GM19438 (cell line): ENCODE measurements around the gene SEBOX.
A peak's percentile ranks its signal among the peaks of the same experiment; 100 is the strongest.

Experiments
- ATAC-seq: cut with Tn5 transposase; IDR thresholded peaks from one replicate; pipeline ENCODE4 v1.9.1; 2021; ENCODE audit warnings: low read depth; ENCODE audit not compliant: unreplicated experiment

SEBOX gene

DNA sequence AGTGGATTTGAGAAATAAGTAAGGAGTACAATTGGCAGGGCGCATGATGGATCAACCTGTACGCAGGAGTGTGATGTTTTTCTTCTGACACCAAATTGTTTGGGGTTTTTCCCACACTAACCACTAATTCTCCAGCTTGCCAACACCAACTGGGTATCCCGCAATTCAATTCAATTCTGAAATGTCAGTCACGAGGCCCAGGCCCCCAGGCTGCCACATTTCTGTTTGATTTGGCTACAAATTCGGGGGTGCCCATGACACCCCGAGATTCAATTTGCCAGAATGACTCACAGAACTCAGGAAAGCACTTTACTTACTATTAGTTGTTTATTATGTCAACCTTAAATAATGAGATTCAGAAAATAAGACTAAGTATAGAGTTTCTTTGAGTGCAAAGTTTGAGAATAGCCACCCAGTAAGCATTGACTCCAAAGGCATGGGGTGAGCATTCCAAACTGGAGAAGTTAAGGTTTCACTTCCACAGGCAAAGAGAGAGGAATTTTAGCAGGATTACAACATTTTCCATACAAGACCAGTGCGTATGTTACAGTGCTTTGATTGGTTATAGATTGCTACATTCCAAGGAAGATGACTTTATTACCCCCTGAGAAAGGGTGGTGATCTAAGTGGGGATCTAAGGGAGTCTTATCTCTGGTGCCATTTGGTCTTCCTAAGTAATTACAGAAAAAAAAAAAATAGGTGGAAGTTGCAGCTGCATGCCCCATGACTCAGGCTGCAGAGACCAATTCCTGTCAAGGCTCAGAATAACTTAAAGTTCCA, 29.5 kb upstream of the SEBOX start:
- ATAC-seq: no peak

DNA sequence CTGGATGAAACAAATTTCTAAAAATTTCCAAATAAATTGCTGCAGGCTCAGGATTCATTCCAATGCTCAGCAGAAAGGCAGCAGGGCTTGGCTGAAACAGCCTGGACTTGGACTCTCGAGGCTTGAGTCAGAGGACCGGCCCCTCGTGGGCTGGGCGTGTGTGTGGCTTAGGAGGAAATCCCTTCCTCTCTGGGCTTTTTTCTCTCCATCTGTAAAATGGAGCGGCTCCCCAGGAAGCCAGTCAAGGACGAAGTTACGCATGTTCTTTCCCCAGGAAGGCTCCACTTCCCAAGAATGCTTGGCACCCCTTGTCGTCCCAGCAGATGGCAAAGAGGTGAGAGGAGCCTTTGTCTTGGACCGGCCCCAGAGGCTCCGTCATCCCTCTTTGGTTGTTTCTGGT, 27.5 kb upstream of the SEBOX start:
- ATAC-seq: no peak

GRCh38 chr17:28391401-28391800, 26.4 kb upstream of the SEBOX start:
- ATAC-seq: no peak

DNA sequence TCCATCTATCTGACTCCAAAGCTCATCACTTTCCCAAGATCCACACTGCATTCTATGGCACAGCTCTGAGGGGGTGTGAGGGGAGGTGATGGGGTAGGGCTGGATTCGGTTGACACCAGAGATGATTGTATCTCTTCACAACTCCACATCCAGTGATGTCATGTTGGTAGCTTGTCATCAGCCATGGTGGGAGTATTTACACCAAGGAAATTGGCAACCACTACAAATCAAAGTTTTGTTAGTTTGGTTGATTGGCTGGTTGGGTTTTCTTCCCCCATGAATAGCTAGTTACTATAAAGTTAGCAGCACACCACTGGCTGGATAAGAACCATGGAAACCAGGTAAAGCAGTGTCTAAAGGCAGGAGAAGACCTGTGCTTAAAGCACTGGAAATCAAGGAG, 26.0 kb upstream of the SEBOX start:
- no peak for ATAC-seq

DNA sequence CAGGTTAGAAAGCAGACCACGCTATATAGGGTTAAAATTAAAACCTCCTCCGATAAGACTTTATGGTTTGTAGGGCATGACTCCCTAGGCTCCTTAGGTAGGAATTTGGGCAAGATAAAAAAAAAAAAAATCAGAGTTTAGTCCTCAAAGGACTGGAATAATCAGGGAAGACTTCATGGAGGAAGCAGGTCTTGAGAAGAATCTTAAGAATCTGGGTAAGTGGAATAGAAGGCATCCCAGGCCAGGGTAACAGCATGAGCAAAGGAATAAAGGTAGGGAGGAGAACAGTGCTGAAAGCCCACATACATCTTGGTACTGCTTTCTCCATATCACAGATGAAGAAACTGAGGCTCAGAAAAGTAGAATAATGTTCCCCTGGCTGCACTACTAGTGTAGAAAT, 25.6 kb upstream of the SEBOX start:
- ATAC-seq: no peak

DNA sequence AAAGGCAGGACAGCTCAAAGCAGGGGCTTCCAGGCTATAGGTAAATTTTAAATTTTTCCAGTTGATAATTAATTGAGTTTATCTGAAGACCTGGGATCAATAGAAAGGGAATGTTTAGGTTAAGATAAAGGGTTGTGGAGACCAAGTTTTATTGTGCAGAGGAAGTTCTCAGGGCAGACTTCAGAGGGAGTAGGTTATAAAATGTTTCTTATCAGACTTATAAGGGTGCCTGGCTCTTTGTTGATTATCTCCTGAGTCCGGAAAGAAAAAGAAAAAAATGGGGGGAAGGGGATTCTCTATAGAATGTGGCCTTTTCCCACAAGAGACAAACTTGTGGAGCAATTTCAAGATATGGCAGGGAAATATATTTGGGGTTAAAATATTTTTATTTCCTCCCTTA, 25.1 kb upstream of the SEBOX start:
- ATAC-seq: no peak

DNA sequence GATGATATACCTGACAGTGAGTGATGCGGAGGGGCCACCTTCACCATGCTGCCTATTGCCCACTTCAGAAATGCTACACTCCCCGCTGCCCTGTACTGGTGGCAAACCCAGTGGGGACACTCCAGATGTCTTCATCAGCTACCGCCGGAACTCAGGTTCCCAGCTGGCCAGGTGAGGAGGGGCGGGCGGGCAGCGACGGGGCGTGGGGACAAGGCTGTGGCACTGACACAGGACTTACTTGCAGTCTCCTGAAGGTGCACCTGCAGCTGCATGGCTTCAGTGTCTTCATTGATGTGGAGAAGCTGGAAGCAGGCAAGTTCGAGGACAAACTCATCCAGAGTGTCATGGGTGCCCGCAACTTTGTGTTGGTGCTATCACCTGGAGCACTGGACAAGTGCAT, 23.1 kb upstream of the SEBOX start:
- no peak for ATAC-seq

- no peak for ATAC-seq
These were observed 21.4 kb upstream of the SEBOX start for GRCh38 chr17:28386391-28386790.

DNA sequence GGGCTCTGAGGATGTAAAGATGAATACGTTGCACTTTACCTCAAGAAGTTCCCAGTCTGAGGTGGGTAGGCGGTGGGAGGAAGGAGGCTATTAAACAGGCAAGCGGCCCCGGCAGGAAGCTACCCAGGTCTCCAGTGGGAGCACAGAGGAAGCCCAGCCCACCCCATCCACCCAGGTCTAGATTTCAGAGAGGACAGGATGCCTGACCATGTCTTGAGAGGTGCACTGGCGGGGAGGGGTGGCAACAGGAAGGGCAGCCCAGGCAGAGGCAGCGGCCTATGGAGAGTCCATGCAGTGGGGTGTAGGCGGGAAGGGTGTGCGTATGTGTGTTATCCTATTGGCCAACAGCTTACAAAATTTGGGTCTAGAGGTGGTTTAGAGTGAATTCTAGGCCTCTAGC, 20.4 kb upstream of the SEBOX start:
- ATAC-seq: no peak

DNA sequence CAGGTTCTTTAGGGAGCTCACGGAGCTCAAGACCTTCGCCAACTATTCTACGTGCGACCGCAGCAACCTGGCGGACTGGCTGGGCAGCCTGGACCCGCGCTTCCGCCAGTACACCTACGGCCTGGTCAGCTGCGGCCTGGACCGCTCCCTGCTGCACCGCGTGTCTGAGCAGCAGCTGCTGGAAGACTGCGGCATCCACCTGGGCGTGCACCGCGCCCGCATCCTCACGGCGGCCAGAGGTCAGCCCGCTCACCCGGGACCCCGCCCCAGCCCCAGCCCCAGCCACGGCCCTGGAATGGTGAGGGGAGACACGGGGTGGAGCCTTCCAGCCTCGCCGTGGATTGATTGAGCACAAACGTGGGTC, 20.0 kb upstream of the SEBOX start:
- ATAC-seq: no peak

GRCh38 chr17:28384281-28385036, 19.5 kb upstream of the SEBOX start:
- ATAC-seq: no peak

DNA sequence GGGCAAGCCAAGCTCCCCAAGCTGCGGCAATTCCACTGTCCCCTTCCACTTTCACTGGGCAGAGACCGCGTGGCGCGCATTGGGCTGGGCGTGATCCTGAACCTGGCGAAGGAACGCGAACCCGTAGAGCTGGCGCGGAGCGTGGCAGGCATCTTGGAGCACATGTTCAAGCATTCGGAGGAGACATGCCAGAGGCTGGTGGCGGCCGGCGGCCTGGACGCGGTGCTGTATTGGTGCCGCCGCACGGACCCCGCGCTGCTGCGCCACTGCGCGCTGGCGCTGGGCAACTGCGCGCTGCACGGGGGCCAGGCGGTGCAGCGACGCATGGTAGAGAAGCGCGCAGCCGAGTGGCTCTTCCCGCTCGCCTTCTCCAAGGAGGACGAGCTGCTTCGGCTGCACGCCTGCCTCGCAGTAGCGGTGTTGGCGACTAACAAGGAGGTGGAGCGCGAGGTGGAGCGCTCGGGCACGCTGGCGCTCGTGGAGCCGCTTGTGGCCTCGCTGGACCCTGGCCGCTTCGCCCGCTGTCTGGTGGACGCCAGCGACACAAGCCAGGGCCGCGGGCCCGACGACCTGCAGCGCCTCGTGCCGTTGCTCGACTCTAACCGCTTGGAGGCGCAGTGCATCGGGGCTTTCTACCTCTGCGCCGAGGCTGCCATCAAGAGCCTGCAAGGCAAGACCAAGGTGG, 16.3 kb upstream of the SEBOX start:
- no peak for ATAC-seq

DNA sequence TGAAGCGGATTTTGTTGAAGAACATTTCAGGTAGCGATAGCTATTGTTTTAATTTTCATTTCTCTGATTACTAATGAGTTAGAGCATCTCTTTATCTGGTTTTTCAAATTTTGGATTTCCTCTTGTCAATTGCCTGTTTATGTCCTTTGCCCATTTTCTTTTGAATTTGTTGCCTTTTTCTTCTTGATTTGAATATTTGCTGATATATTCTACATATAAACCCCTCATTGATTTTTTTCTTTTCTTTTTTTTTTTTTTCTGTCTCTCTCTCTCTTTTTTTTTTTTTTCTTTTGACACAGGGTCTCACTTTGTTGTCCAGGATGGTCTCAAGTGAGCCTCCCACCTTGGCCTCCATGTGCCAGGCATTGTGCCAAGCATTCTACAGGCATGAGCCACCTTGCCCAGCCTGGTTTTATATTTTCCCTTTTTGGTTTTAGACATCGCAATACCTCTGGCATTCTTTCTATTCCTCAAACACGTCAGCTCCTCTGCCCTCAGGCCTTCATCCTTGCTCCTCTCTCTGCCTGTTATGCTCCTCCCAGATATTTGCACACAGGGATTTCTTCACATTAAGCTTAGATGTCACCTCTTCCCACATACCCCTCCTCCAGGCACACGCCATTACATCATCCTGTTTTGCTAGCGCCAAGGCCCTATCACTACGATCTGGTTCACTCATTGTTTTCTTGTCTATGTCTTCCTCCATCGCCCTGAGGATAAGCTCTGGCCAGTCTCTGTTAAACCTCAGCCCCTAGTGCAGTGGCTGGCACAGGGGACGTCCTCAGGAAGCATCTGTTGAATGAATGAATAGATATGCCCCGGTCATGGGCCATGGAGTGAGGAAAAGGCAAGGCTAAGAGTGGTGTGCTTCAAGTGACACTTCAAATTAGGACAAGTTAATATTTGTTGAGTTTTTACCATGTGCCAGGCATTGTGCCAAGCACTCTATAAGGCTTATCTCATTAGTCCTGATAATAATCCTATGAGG, 15.1 kb upstream of the SEBOX start:
- ATAC-seq: no peak

- no peak for ATAC-seq
These were observed 7.9 kb upstream of the SEBOX start for GRCh38 chr17:28372945-28373274.

DNA sequence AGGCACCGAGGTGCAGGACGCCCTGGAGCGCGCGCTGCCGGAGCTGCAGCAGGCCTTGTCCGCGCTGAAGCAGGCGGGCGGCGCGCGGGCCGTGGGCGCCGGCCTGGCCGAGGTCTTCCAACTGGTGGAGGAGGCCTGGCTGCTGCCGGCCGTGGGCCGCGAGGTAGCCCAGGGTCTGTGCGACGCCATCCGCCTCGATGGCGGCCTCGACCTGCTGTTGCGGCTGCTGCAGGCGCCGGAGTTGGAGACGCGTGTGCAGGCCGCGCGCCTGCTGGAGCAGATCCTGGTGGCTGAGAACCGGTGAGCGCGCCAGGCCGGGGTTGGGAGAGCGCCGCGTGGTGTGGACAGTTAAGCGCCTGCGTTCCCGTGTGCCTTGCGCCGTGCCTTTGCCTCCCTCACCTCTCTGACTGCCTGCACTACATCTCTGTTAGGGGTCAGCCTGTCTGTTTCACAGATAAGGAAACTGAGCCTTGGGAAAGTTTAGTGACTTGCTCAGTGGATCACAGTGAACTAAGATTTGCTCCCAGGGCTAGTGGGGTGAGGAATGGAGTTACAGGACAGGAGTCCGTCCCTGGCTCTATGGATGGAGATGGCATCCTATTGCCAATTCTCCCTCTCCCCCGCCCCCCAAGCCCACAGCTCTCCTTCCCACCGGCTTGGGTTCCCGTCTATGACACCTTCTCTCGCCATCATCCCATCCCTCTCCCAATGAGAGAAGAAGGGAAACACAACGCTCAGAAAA, 7.4 kb upstream of the SEBOX start:
- peak; percentile 23 for ATAC-seq

DNA sequence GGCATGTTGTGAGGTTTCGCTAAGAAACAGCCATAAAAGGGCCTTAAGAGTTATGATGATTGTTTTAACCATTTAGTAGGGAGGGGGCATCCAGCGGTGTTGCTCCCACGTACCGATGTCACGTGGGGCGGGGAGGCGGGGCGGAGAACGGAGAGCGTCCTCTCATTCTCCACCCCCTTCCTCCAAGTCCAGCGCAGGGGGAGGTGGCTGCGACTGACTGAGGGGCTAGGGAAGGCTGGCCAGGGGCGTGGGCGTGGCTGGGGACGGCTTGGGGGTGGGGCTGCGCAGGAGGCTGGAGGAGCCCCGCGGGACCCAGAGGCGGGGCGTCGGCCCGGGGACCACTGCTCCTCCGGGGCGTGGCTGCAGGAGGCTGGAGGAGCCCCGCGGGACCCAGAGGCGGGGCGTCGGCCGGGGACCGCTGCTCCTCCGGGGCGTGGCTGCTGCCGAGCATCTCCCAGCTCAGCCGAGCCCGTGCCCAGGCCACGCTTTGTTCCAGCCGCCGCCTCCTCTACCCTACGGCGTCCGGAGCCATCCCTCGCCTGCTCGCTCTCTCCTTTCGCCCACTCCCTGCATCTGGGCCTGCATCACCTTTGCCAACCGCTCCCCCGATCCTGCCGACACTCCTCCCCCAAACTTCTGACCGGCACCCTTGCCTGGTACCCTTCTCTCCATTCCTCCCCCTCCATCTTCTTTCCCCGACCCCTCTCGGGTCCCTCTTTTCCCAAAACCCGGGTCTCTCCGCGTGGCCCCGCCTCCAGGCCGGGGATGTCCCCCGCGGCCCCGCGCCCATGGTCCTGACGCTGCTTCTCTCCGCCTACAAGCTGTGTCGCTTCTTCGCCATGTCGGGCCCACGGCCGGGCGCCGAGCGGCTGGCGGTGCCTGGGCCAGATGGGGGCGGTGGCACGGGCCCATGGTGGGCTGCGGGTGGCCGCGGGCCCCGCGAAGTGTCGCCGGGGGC, 6.5 kb upstream of the SEBOX start, which contains the start of gene SARM1:
Gene SARM1, plus strand, starts transcription at position 450 of the 958 bp plus-strand sequence. Its CDS starts 339 bp downstream, at position 789.
- ATAC-seq: peak; percentile 65

GRCh38 chr17:28370744-28371103, 5.7 kb upstream of the SEBOX start:
- no peak for ATAC-seq

- ATAC-seq: no peak
These were observed 5.2 kb upstream of the SEBOX start, which contains the start of gene VTN for GRCh38 chr17:28370035-28370743. VTN (minus strand) TSS chr17:28370307; CDS start chr17:28370203, 104 bp downstream.
